HFFc6 (cell line): ENCODE data around the gene FGGY. TPM values are rescaled to one million over a fixed set of nuclear protein-coding genes. Genes with fewer than 3 reads are reported as not detected.
"Not testable (repeated sequence)": the region's sequence is repeated elsewhere in the genome, so short reads cannot be mapped to it uniquely, and the experiment has no call there.

ENCODE experiments used
- DNase-seq: peaks from one replicate; pipeline ENCODE4 v3.0.0-alpha.2; 2018
- H3K27ac Mint-ChIP-seq: 2 replicates; pipeline ENCODE4 v1.8.0; 2020; ENCODE audit warnings: mild to moderate bottlenecking, mixed read lengths
- H3K27me3 Mint-ChIP-seq: 2 replicates; pipeline ENCODE4 v1.8.0; 2021; ENCODE audit warnings: mild to moderate bottlenecking, moderate library complexity, mixed read lengths; ENCODE audit not compliant: insufficient read depth
- H3K36me3 Mint-ChIP-seq: 2 replicates; pipeline ENCODE4 v1.8.0; 2021; ENCODE audit warnings: low read depth, mixed read lengths
- H3K4me1 Mint-ChIP-seq: 2 replicates; pipeline ENCODE4 v1.8.0; 2020; ENCODE audit warnings: low read depth, mixed read lengths
- H3K4me3 Mint-ChIP-seq: 2 replicates; pipeline ENCODE4 v1.8.0; 2020; ENCODE audit warnings: mild to moderate bottlenecking, moderate library complexity, mixed read lengths
- H3K9me3 Mint-ChIP-seq: 2 replicates; pipeline ENCODE4 v1.8.0; 2020; ENCODE audit warnings: mild to moderate bottlenecking, mixed read lengths
- total RNA-seq, 6 experiments: library from RNA; stranded (reverse); fragmentation: NEBNext Ultra II Directional; extraction: Animal tissue kit (Norgen Biotek cat#: 25700); gene quantifications; 2 replicates in 1 of 6; 3 replicates in 5 of 6; pipeline ENCODE4 v1.2.3, GENCODE V29; 2021
- TF ChIP-seq, protein P1 (sequence below): fragments of 200-600 bp; sonication (generic); IDR thresholded peaks from 2 replicates; pipeline ENCODE4 v1.5.0; 2021; ENCODE audit warnings: antibody characterized with exemption, mild to moderate bottlenecking

FGGY gene
- total RNA-seq, 6 experiments from 2014 or later = 16.4 to 20.1 (median 18.7) TPM

DNA sequence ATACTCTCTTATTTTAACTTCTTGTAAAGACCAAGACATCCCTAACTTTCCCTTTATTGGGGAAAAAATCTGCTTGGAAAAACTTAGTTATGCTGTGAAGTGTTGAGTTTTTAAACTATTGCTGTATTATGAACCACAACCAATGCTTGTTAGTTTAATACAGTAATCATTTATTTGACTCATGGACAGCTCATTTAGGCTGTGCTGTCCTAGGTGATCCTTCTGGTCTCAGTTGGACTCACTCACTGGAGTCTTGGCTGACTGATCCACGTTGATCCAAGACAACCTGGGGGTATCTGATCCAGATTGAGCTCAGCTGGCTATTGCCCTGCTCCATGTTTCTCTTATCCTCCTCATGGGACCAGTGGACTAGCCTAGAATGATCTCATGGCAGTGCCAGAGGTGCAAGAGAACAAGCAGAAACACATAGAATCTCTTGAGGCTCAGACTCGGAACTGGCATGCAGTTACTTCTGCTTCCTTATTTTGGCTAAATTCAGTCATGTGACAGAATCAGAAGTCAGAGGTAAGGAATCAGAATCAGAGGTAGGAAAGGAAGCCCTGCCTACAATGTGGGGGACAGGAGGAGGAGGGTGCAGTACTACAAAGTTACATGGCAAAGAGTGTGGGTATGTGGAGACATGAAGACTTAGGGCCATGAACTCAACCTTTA is 156.5 kb downstream of the FGGY start:
- Mint-ChIP-seq H3K27me3 (no peaks in the 10 kb centered on the region; the same call in 1 of the 2 replicates), H3K9me3 (no peaks in the 10 kb centered on the region), H3K4me3 (no peak overlapping the region), H3K27ac (peak overlapping the region; percentile 55), H3K4me1 (peaks cover 63% of the 10 kb centered on the region), H3K36me3 (peaks cover 5% of the 10 kb centered on the region)
- TF ChIP-seq, protein P1, sequence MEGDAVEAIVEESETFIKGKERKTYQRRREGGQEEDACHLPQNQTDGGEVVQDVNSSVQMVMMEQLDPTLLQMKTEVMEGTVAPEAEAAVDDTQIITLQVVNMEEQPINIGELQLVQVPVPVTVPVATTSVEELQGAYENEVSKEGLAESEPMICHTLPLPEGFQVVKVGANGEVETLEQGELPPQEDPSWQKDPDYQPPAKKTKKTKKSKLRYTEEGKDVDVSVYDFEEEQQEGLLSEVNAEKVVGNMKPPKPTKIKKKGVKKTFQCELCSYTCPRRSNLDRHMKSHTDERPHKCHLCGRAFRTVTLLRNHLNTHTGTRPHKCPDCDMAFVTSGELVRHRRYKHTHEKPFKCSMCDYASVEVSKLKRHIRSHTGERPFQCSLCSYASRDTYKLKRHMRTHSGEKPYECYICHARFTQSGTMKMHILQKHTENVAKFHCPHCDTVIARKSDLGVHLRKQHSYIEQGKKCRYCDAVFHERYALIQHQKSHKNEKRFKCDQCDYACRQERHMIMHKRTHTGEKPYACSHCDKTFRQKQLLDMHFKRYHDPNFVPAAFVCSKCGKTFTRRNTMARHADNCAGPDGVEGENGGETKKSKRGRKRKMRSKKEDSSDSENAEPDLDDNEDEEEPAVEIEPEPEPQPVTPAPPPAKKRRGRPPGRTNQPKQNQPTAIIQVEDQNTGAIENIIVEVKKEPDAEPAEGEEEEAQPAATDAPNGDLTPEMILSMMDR = no peak
- DNase-seq = no peak

DNA sequence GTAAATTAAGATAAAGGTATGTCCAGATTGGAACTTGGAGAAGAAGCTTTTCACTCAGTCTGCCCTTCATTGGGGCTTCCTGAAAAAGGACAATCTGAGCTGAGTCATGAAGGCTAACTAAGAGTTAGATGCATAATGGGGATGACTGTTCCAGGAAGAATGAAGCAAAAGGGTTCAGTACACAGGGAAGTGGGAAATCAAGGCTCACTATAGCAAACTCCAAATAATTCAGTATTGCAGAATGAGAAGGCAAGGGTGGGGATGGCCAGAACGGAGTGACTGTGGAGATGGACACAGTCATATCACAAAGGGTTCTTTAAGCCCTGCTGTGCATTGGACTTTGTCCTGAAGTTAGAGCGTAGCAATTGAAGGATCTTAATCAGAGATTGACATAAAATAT is 158.3 kb downstream of the FGGY start:
- no peaks in the 10 kb centered on the region; the same call in 1 of the 2 replicates for H3K27me3 Mint-ChIP-seq
- H3K27ac Mint-ChIP-seq = peak overlapping the region; percentile 80
- H3K9me3 Mint-ChIP-seq = no peaks in the 10 kb centered on the region
- peak overlapping the region; percentile 2; the same call in 1 of the 2 replicates for H3K4me3 Mint-ChIP-seq
- peaks cover 5% of the 10 kb centered on the region for H3K36me3 Mint-ChIP-seq
- peaks cover 58% of the 10 kb centered on the region for H3K4me1 Mint-ChIP-seq
- TF ChIP-seq, protein P1 = no peak
- DNase-seq = peak; percentile 70

GRCh38 chr1:59457786-59458185 is 160.9 kb downstream of the FGGY start:
- TF ChIP-seq, protein P1 = no peak
- no peak for DNase-seq
- no peaks in the 10 kb centered on the region; the same call in 1 of the 2 replicates for H3K27me3 Mint-ChIP-seq
- no peak overlapping the region for H3K4me3 Mint-ChIP-seq
- H3K36me3 Mint-ChIP-seq = peaks cover 16% of the 10 kb centered on the region
- H3K9me3 Mint-ChIP-seq = no peaks in the 10 kb centered on the region
- peaks cover 34% of the 10 kb centered on the region for H3K4me1 Mint-ChIP-seq
- H3K27ac Mint-ChIP-seq = no peak overlapping the region

DNA sequence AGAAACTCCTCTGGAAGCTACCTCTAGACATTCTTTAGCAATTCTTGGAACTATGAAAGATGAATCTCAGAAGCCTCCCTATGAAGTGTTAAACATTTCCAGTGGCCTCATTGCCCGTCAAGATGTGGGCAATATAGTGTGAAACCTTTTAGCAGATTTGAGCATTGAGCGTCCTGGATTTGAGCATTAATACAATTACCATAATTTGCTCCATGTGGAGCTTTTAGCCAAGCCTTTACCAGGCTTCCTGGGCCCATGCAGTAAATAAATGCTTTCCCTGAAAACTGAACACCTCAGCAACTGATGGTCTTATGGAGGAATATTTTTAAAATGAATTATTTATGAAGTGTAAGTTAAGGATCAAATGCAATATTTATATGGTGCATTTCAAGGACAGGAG is 162.0 kb downstream of the FGGY start:
- TF ChIP-seq, protein P1 = no peak
- no peak overlapping the region for H3K4me3 Mint-ChIP-seq
- peaks cover 23% of the 10 kb centered on the region for H3K4me1 Mint-ChIP-seq
- H3K9me3 Mint-ChIP-seq = no peaks in the 10 kb centered on the region
- no peak for DNase-seq
- H3K36me3 Mint-ChIP-seq = peaks cover 11% of the 10 kb centered on the region
- no peaks in the 10 kb centered on the region; the same call in 1 of the 2 replicates for H3K27me3 Mint-ChIP-seq
- no peak overlapping the region for H3K27ac Mint-ChIP-seq

- not testable (repeated sequence) for DNase-seq, H3K27me3 Mint-ChIP-seq, H3K9me3 Mint-ChIP-seq, H3K27ac Mint-ChIP-seq, H3K4me1 Mint-ChIP-seq, H3K4me3 Mint-ChIP-seq
- peaks cover 11% of the 10 kb centered on the region for H3K36me3 Mint-ChIP-seq
Measured at GRCh38 chr1:59462942-59463341, 166.0 kb downstream of the FGGY start.

DNA sequence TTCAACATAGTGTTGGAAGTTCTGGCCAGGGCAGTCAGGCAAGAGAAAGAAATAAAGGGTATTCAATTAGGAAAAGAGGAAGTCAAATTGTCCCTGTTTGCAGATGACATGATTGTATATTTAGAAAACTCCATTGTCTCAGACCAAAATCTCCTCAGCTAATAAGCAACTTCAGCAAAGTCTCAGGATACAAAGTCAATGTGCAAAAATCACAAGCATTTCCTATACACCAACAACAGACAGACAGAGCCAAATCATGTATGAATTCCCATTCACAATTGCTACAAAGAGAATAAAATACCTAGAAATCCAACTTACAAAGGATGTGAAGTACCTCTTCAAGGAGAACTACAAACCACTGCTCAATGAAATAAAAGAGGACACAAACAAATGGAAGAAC is 168.6 kb downstream of the FGGY start:
- not testable (repeated sequence) for H3K9me3 Mint-ChIP-seq, DNase-seq, H3K27me3 Mint-ChIP-seq, H3K4me3 Mint-ChIP-seq, H3K4me1 Mint-ChIP-seq, H3K27ac Mint-ChIP-seq
- H3K36me3 Mint-ChIP-seq = peaks cover 21% of the 10 kb centered on the region
